Neuronal stem cell (in vitro differentiated cells): ENCODE measurements around the gene SMPD2.
A peak's percentile ranks its signal among the peaks of the same experiment; 100 is the strongest.

Experiments used
- DNase-seq: peaks from one replicate; pipeline ENCODE4 v3.0.0-alpha.2; 2013; ENCODE audit warnings: low spot score
- H2AFZ ChIP-seq: one replicate; pipeline ENCODE4 v1.6.1; 2013; ENCODE audit warnings: mild to moderate bottlenecking, low read length, inconsistent platforms
- H2AK5ac ChIP-seq: 2 replicates; pipeline ENCODE4 v1.6.1; 2013; ENCODE audit warnings: low read depth, mild to moderate bottlenecking, inconsistent platforms, low read length, moderate library complexity, mixed read lengths
- H2BK120ac ChIP-seq: 2 replicates; pipeline ENCODE4 v1.6.1; 2013; ENCODE audit warnings: low read depth, mild to moderate bottlenecking, inconsistent platforms, low read length, moderate library complexity, mixed read lengths
- H2BK12ac ChIP-seq: one replicate; pipeline ENCODE4 v1.6.1; 2013; ENCODE audit warnings: low read length, inconsistent platforms
- H2BK15ac ChIP-seq: 2 replicates; pipeline ENCODE4 v1.6.1; 2013; ENCODE audit warnings: mild to moderate bottlenecking, low read length, inconsistent platforms, mixed read lengths
- H2BK5ac ChIP-seq: one replicate; pipeline ENCODE4 v1.6.1; 2013; ENCODE audit warnings: inconsistent platforms, mild to moderate bottlenecking, low read length, moderate library complexity
- H3K14ac ChIP-seq: one replicate; pipeline ENCODE4 v1.6.1; 2013; ENCODE audit warnings: low read length, inconsistent platforms
- H3K18ac ChIP-seq: 2 replicates; pipeline ENCODE4 v1.6.1; 2013; ENCODE audit warnings: low read length, inconsistent platforms
- H3K23ac ChIP-seq: 2 replicates; pipeline ENCODE4 v1.6.1; 2013; ENCODE audit warnings: low read depth, mild to moderate bottlenecking, mixed read lengths, low read length, inconsistent platforms; ENCODE audit not compliant: poor library complexity
- H3K27ac ChIP-seq: replicated peaks from 3 replicates; pipeline ENCODE4 v1.5.1; 2013; ENCODE audit warnings: low read length, inconsistent platforms
- H3K27me3 ChIP-seq, 3 experiments: 2 replicates each; pipeline ENCODE4 v1.6.1; 2013; ENCODE audit warnings: low read length in 3 of 3, mild to moderate bottlenecking in 2 of 3, inconsistent platforms in 1 of 3, low read depth in 1 of 3, mixed read lengths in 1 of 3, moderate library complexity in 1 of 3; ENCODE audit not compliant: control insufficient read depth in 3 of 3, insufficient read depth in 3 of 3
- H3K36me3 ChIP-seq, 2 donors: replicated peaks in 1 of 2; 2 replicates each; pipeline ENCODE4 v1.6.1; 2013; ENCODE audit warnings: low read length in 2 of 2; ENCODE audit not compliant: control insufficient read depth in 2 of 2, insufficient read depth in 2 of 2
- H3K4ac ChIP-seq: 2 replicates; pipeline ENCODE4 v1.6.1; 2013; ENCODE audit warnings: inconsistent platforms, mild to moderate bottlenecking, low read length, moderate library complexity
- H3K4me1 ChIP-seq, 2 donors: 1 replicate in 1 of 2; 2 replicates in 1 of 2; pipeline ENCODE4 v1.6.1; 2013; ENCODE audit warnings: low read length in 2 of 2, low read depth in 1 of 2; ENCODE audit not compliant: control insufficient read depth in 2 of 2, insufficient read depth in 1 of 2
- H3K4me2 ChIP-seq: one replicate; pipeline ENCODE4 v1.6.1; 2013; ENCODE audit warnings: mild to moderate bottlenecking, low read length, inconsistent platforms; ENCODE audit not compliant: insufficient read depth, poor library complexity, severe bottlenecking
- H3K4me3 ChIP-seq, 2 donors: 2 replicates each; pipeline ENCODE4 v1.5.1; 2013; ENCODE audit warnings: low read length in 2 of 2, mild to moderate bottlenecking in 2 of 2, inconsistent platforms in 1 of 2, moderate library complexity in 1 of 2
- H3K79me1 ChIP-seq: one replicate; pipeline ENCODE4 v1.6.1; 2013; ENCODE audit warnings: low read depth, mild to moderate bottlenecking, inconsistent platforms, low read length, moderate library complexity
- H3K9ac ChIP-seq: one replicate; pipeline ENCODE4 v1.6.1; 2013; ENCODE audit warnings: mild to moderate bottlenecking, low read depth, low read length, inconsistent platforms; ENCODE audit not compliant: poor library complexity
- H3K9me3 ChIP-seq, 2 donors: replicated peaks in 1 of 2; 2 replicates each; pipeline versions ENCODE3 to v1.6.1; 2013; ENCODE audit warnings: low read length in 2 of 2, mild to moderate bottlenecking in 2 of 2, inconsistent platforms in 1 of 2, low read depth in 1 of 2, mixed read lengths in 1 of 2, moderate library complexity in 1 of 2; ENCODE audit not compliant: control insufficient read depth in 2 of 2, insufficient read depth in 1 of 2
- H4K8ac ChIP-seq: one replicate; pipeline ENCODE4 v1.6.1; 2013; ENCODE audit warnings: low read depth, mild to moderate bottlenecking, inconsistent platforms, low read length, moderate library complexity
- H4K91ac ChIP-seq: one replicate; pipeline ENCODE4 v1.6.1; 2013; ENCODE audit warnings: low read length, low read depth, mild to moderate bottlenecking, inconsistent platforms; ENCODE audit not compliant: poor library complexity
- WGBS, 2 donors: extraction: QIAGEN DNeasy Blood & Tissue Kit; methylation state at CpG; one replicate each; pipeline ENCODE4 v1.1.7; 2013; ENCODE audit warnings: missing lambda C conversion rate in 2 of 2, mixed read lengths in 1 of 2; ENCODE audit not compliant: insufficient read length in 2 of 2, insufficient replicate concordance in 1 of 2; ENCODE audit errors: extremely low coverage in 2 of 2; 5-methylcytosine and 5-hydroxymethylcytosine counted together

Gene SMPD2

DNA sequence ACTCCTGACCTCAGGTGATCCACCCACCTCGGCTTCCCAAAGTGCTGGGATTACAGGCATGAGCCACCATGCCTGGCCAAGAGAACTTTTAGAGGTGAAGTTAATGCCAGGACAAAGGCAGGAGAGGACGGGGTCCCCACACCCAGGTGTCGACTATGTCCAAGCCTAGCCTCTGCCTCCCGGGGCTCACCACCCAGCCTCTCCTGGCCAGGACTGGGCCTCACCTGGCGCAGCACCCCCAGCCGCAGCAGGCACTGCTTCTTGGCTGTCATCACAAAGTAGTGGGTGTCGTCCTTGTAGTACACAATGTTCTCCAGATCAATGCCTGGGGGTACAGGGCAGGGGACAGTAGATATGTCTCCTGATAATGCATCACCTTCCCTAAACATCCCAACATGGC is 10.9 kb downstream of the SMPD2 start:
- Histone ChIP-seq H4K91ac (no peak overlapping the region), H3K27ac (no peak overlapping the region), H3K79me1 (peaks cover 9% of the 10 kb centered on the region), H3K27me3 (no peaks in the 10 kb centered on the region), H3K9ac (no peak overlapping the region), H2BK5ac (no peak overlapping the region), H3K4ac (no peak overlapping the region), H4K8ac (no peak overlapping the region), H3K4me2 (no peak overlapping the region), H2BK120ac (no peak overlapping the region), H3K23ac (no peak overlapping the region), H3K4me3 (no peak overlapping the region), H2BK15ac (no peak overlapping the region), H3K36me3 (peaks cover 24 to 41% of the 10 kb centered on the region in 2 donors), H3K4me1 (peaks cover 5 to 12% of the 10 kb centered on the region in 2 donors), H2AK5ac (no peak overlapping the region), H3K9me3 (no peaks in the 10 kb centered on the region), H2AFZ (no peak overlapping the region), H3K18ac (no peak overlapping the region), H3K14ac (no peak overlapping the region), H2BK12ac (no peak overlapping the region)
- DNase-seq = no peak
- no CpG with 5 or more reads among the region's 7 CpGs for WGBS, 2 donors

DNA sequence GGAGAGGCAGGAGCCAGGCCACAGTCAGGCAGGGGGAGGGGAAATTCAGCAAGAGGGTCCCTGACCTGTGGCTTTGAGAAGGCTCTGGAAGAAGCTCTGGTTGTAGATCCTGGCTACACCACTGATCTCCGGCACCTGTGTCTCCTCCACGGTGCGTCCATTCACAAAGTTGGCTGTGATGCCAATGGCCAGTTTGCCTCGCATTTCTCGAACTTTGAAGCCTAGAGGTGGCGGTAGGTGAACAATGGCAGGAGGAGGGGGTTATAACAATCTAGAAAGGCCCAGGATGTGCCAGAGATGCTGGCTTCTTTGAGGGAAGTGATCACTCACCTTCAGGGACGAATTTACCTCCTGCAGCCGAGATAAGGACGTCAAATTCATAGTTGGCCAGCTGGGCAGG is 11.7 kb downstream of the SMPD2 start:
- Histone ChIP-seq H3K4me1 (peaks cover 5 to 15% of the 10 kb centered on the region in 2 donors), H3K9ac (no peak overlapping the region), H4K91ac (no peak overlapping the region), H3K18ac (no peak overlapping the region), H2BK120ac (no peak overlapping the region), H3K27me3 (no peaks in the 10 kb centered on the region), H3K27ac (no peak overlapping the region), H2AFZ (no peak overlapping the region), H2AK5ac (no peak overlapping the region), H3K23ac (no peak overlapping the region), H3K79me1 (peaks cover 9% of the 10 kb centered on the region), H3K9me3 (no peaks in the 10 kb centered on the region), H3K4me2 (no peak overlapping the region), H3K36me3 (peaks cover 17 to 33% of the 10 kb centered on the region in 2 donors), H3K4ac (no peak overlapping the region), H2BK15ac (no peak overlapping the region), H3K4me3 (no peak overlapping the region), H2BK5ac (no peak overlapping the region), H2BK12ac (no peak overlapping the region), H4K8ac (no peak overlapping the region), H3K14ac (no peak overlapping the region)
- no peak for DNase-seq
- no CpG with 5 or more reads among the region's 9 CpGs for WGBS, 2 donors

DNA sequence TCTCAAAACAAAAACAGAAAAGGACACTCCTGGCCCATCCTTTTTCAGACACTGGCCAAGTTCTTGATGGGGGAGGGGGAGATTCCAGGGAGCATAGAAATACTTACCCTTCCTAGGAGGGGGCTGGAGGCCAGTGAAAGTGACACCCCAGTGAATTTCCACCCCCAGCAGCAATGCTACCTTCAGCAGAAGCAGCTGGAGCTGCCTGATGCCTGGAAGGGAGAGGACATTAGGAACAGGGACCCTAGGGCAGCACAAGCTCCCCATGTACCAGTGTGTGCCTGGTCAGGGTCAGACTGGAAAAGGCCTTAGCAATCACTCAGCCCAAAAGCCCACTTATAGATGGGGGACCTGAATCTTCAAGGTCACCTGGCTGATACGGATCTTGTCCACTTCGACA is 12.6 kb downstream of the SMPD2 start:
- Histone ChIP-seq H2BK15ac (no peak overlapping the region), H2AFZ (no peak overlapping the region), H3K4me3 (no peak overlapping the region), H3K18ac (no peak overlapping the region), H2BK120ac (no peak overlapping the region), H3K27ac (no peak overlapping the region), H3K14ac (no peak overlapping the region), H3K79me1 (peaks cover 9% of the 10 kb centered on the region), H3K36me3 (peaks cover 16 to 32% of the 10 kb centered on the region in 2 donors), H3K9me3 (no peaks in the 10 kb centered on the region), H3K23ac (peak overlapping the region; percentile 37), H4K8ac (no peak overlapping the region), H3K9ac (no peak overlapping the region), H3K4ac (no peak overlapping the region), H3K27me3 (no peaks in the 10 kb centered on the region), H2AK5ac (no peak overlapping the region), H2BK5ac (no peak overlapping the region), H3K4me1 (peaks cover 8 to 15% of the 10 kb centered on the region in 2 donors), H3K4me2 (no peak overlapping the region), H4K91ac (no peak overlapping the region), H2BK12ac (no peak overlapping the region)
- DNase-seq = no peak
- WGBS, 2 donors = no CpG with 5 or more reads among the region's 2 CpGs

DNA sequence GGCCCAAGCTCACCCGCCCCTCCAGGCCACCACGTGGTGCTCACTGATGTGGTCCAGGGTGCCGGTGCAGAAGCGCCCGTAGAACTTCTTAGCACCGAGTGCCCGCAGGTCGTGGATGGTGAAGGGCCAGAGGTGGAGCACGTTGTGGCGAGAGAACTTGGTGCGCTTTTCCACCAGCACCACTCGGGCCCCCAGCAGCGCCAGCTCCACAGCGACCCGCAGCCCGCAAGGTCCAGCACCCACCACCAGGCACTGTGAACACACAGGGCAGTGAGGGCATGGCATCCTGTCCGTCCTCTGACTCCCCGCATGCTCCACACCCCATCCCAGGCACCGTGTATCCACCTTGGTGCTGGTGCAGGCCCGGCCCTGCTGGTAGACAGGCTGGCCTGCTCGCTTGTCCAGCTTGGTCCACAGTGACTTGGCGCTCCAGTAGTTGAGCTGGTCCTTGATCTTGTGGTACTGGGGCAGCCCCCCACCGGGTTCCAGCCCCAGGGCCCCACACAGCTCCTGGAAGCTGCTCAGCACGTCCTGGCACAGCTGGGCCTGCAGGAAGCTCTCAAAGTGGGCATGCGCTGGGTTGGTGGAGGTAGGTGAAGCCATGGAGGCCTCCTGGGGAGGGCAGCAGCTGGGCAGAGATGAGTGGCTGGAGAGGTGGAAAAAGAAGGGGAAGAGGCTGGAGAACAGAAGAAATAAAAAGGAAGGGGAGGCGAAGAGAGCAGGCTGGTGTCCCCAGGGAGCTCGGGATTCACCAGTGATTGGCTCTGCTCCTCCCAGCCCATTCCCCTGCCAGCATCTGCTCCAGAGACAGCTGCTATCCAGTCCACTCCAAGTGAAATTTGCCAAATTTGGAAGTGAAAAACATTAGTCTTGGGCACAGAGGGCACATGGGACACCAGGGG is 13.3 kb downstream of the SMPD2 start:
- H3K4me3 ChIP-seq = peak overlapping the region; percentile 74 to 96
- peak overlapping the region; percentile 37 for H3K23ac ChIP-seq
- H2AK5ac ChIP-seq = peak overlapping the region; percentile 95
- H3K36me3 ChIP-seq = peaks cover 14 to 32% of the 10 kb centered on the region in 2 donors
- H3K9me3 ChIP-seq = no peaks in the 10 kb centered on the region
- peak overlapping the region; percentile 87 for H2BK15ac ChIP-seq
- no peak overlapping the region for H4K91ac ChIP-seq
- H2BK120ac ChIP-seq = no peak overlapping the region
- H3K9ac ChIP-seq = peak overlapping the region; percentile 72
- peak overlapping the region; percentile 58 for H3K14ac ChIP-seq
- H2AFZ ChIP-seq = peak overlapping the region; percentile 99
- peaks cover 8 to 15% of the 10 kb centered on the region in 2 donors for H3K4me1 ChIP-seq
- H3K4ac ChIP-seq = no peak overlapping the region
- DNase-seq = no peak
- H4K8ac ChIP-seq = no peak overlapping the region
- H3K4me2 ChIP-seq = peak overlapping the region; percentile 97
- H2BK12ac ChIP-seq = peak overlapping the region; percentile 75
- peak overlapping the region; percentile 80 for H3K18ac ChIP-seq
- no peaks in the 10 kb centered on the region for H3K27me3 ChIP-seq
- H3K79me1 ChIP-seq = peaks cover 9% of the 10 kb centered on the region
- H2BK5ac ChIP-seq = peak overlapping the region; percentile 67
- no peak overlapping the region for H3K27ac ChIP-seq
- WGBS, 2 donors = no CpG with 5 or more reads among the region's 27 CpGs
